HepG2 (cell line): ENCODE data around the gene MOGAT3.
"Not testable (repeated sequence)": the region's sequence is repeated elsewhere in the genome, so short reads cannot be mapped to it uniquely, and the experiment has no call there.

ENCODE experiments used
- GTF2F1 ChIP-seq: fragments of 150-350 bp; IDR thresholded peaks from 2 replicates; pipeline ENCODE4 v1.6.1; 2014; ENCODE audit warnings: low read length
- JUND ChIP-seq: sonication (generic); formaldehyde crosslinking; IDR thresholded peaks from 2 replicates; pipeline ENCODE4 v1.8.0; 2022; ENCODE audit warnings: mild to moderate bottlenecking, missing genetic modification reagents
- MYC ChIP-seq: sonication (generic); formaldehyde crosslinking; IDR thresholded peaks from 2 replicates; pipeline ENCODE4 v1.9.0; 2021; ENCODE audit warnings: missing genetic modification reagents, borderline replicate concordance
- PATZ1 ChIP-seq: sonication (generic); formaldehyde crosslinking; IDR thresholded peaks from 2 replicates; pipeline ENCODE4 v1.4.0; 2020; ENCODE audit warnings: missing genetic modification reagents
- PLRG1 ChIP-seq: fragments of 450-650 bp; conservative IDR thresholded peaks from 2 replicates; pipeline ENCODE4 v1.6.1; 2016
- SP1 ChIP-seq, 2 experiments: fragments of 450-650 bp in 1 of 2; sonication (generic) in 1 of 2; formaldehyde crosslinking in 1 of 2; IDR thresholded peaks; 2 replicates each; pipeline versions ENCODE4 v1.4.0 to v1.6.1; 2016 to 2020; ENCODE audit warnings: missing genetic modification reagents in 1 of 2
- TBX2 ChIP-seq: sonication (generic); formaldehyde crosslinking; IDR thresholded peaks from 2 replicates; pipeline ENCODE4 v1.5.0; 2020; ENCODE audit warnings: missing genetic modification reagents, mild to moderate bottlenecking, borderline replicate concordance
- TF ChIP-seq, protein P1 (sequence below): sonication (generic); formaldehyde crosslinking; IDR thresholded peaks from 2 replicates; pipeline ENCODE4 v1.9.0; 2021; ENCODE audit warnings: missing genetic modification reagents, borderline replicate concordance

GRCh38 chr7:101199522-101199921 is 1.3 kb downstream of the MOGAT3 start:
- TF ChIP-seq MYC (CRISPR knock-in tag); PATZ1 (CRISPR knock-in tag); JUND (CRISPR knock-in tag); GTF2F1; PLRG1; TBX2 (CRISPR knock-in tag); SP1 (IDR thresholded peaks at IDR 0.05); SP1 (CRISPR knock-in tag; IDR thresholded peaks at IDR 0.05): not testable (repeated sequence)
- TF ChIP-seq, protein P1, sequence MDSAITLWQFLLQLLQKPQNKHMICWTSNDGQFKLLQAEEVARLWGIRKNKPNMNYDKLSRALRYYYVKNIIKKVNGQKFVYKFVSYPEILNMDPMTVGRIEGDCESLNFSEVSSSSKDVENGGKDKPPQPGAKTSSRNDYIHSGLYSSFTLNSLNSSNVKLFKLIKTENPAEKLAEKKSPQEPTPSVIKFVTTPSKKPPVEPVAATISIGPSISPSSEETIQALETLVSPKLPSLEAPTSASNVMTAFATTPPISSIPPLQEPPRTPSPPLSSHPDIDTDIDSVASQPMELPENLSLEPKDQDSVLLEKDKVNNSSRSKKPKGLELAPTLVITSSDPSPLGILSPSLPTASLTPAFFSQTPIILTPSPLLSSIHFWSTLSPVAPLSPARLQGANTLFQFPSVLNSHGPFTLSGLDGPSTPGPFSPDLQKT (CRISPR knock-in tag) = not testable (repeated sequence)
